Measurements from ENCODE around the gene TMPRSS11B. TPM values are rescaled to one million over a fixed set of nuclear protein-coding genes. Genes with fewer than 3 reads are reported as not detected.

Gene TMPRSS11B
- polyA plus RNA-seq, 1 donor from 2014 or later: not detected

- Histone ChIP-seq H3F3A (ENCODE audit: insufficient read depth, low read length, poor library complexity, severe bottlenecking) (no peaks in the 10 kb centered on the region), H4K20me1 (ENCODE audit: insufficient read depth) (no peaks in the 10 kb centered on the region), H3K79me2 (replicated peaks; ENCODE audit: insufficient read depth, low read length) (no peaks in the 10 kb centered on the region), H3K9ac (ENCODE audit: low read length) (no peak overlapping the region), H3K9me3 (ENCODE audit: low read length) (no peaks in the 10 kb centered on the region), H3K9me2 (ENCODE audit: insufficient read depth, low read length) (no peaks in the 10 kb centered on the region), H3K4me3 (ENCODE audit: low read length) (no peak overlapping the region), H2AFZ (ENCODE audit: low read depth, low read length) (no peak overlapping the region), H3K27me3 (ENCODE audit: insufficient read depth, low read depth, low read length) (no peaks in the 10 kb centered on the region), H3K4me2 (ENCODE audit: low read length) (no peak overlapping the region), H3K36me3 (ENCODE audit: insufficient read depth, low read length) (no peaks in the 10 kb centered on the region), H3K27ac (ENCODE audit: low read length) (no peak overlapping the region)
- TF ChIP-seq POLR2AphosphoS5 (IDR thresholded peaks at IDR 0.05): peak; percentile 61
- no peak for TF ChIP-seq EZH2 (IDR thresholded peaks at IDR 0.05; ENCODE audit: borderline replicate concordance, insufficient read depth, low read length, poor library complexity, severe bottlenecking)
- TF ChIP-seq RAD21 (conservative IDR thresholded peaks at IDR 0.05): no peak
- TF ChIP-seq CTCF (IDR thresholded peaks at IDR 0.05; ENCODE audit: poor library complexity, severe bottlenecking): no peak
- TF ChIP-seq MXI1 (conservative IDR thresholded peaks at IDR 0.05; ENCODE audit: poor library complexity, severe bottlenecking): no peak
- no peak for TF ChIP-seq EP300 (conservative IDR thresholded peaks at IDR 0.05; ENCODE audit: poor library complexity, severe bottlenecking)
- no peak for TF ChIP-seq SMC3 (conservative IDR thresholded peaks at IDR 0.05; ENCODE audit: poor library complexity)
These were observed 42.9 kb upstream of the TMPRSS11B start for GRCh38 chr4:68288393-68288740.

DNA sequence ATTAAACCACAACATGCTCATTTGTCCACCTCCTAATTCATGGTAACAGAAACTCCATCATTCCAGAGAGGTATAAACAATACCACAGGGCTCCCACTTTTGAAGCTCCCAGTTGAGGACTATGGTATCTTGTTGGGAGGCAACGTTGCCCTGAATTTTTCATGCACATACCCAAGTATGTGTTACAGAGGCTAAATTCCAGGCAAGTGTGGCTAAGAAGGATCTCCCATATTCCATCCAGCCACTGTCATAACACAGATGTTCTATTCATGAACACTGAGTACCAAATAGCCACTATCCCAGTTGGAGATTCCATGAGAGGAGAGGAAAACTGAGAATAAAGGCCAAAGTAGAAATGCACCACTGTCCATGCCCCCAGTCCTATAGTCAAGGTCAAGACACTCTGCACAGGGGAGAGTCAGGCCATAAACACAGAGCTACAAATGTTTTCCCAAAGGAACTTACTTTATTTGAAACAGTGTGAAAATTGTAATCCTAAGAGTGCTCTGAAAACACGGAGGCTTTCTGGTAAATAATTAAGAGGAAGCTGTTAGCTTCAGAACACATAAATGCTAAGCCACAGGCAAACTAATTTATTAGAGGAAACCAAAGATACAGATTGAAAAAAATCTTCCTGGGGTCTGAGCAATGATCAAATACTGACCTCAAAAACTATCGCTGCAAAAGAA lies 42.4 kb upstream of the TMPRSS11B start:
- Histone ChIP-seq H3K9me3 (ENCODE audit: low read length) (no peaks in the 10 kb centered on the region), H3F3A (ENCODE audit: insufficient read depth, low read length, poor library complexity, severe bottlenecking) (no peaks in the 10 kb centered on the region), H3K4me3 (ENCODE audit: low read length) (no peak overlapping the region), H3K27me3 (ENCODE audit: insufficient read depth, low read depth, low read length) (no peaks in the 10 kb centered on the region), H3K79me2 (replicated peaks; ENCODE audit: insufficient read depth, low read length) (no peaks in the 10 kb centered on the region), H3K36me3 (ENCODE audit: insufficient read depth, low read length) (no peaks in the 10 kb centered on the region), H2AFZ (ENCODE audit: low read depth, low read length) (no peak overlapping the region), H3K4me2 (ENCODE audit: low read length) (no peak overlapping the region), H3K9ac (ENCODE audit: low read length) (no peak overlapping the region), H4K20me1 (ENCODE audit: insufficient read depth) (no peaks in the 10 kb centered on the region), H3K9me2 (ENCODE audit: insufficient read depth, low read length) (no peaks in the 10 kb centered on the region), H3K27ac (ENCODE audit: low read length) (no peak overlapping the region)
- TF ChIP-seq SMC3 (conservative IDR thresholded peaks at IDR 0.05; ENCODE audit: poor library complexity) (no peak), TAF1 (IDR thresholded peaks at IDR 0.05; ENCODE audit: low read depth) (no peak), POLR2AphosphoS5 (IDR thresholded peaks at IDR 0.05) (no peak), RAD21 (conservative IDR thresholded peaks at IDR 0.05) (no peak), EZH2 (IDR thresholded peaks at IDR 0.05; ENCODE audit: borderline replicate concordance, insufficient read depth, low read length, poor library complexity, severe bottlenecking) (no peak), CTCF (IDR thresholded peaks at IDR 0.05; ENCODE audit: poor library complexity, severe bottlenecking) (no peak), EP300 (conservative IDR thresholded peaks at IDR 0.05; ENCODE audit: poor library complexity, severe bottlenecking) (no peak), MXI1 (conservative IDR thresholded peaks at IDR 0.05; ENCODE audit: poor library complexity, severe bottlenecking) (no peak)
- TF ChIP-seq, protein P1, sequence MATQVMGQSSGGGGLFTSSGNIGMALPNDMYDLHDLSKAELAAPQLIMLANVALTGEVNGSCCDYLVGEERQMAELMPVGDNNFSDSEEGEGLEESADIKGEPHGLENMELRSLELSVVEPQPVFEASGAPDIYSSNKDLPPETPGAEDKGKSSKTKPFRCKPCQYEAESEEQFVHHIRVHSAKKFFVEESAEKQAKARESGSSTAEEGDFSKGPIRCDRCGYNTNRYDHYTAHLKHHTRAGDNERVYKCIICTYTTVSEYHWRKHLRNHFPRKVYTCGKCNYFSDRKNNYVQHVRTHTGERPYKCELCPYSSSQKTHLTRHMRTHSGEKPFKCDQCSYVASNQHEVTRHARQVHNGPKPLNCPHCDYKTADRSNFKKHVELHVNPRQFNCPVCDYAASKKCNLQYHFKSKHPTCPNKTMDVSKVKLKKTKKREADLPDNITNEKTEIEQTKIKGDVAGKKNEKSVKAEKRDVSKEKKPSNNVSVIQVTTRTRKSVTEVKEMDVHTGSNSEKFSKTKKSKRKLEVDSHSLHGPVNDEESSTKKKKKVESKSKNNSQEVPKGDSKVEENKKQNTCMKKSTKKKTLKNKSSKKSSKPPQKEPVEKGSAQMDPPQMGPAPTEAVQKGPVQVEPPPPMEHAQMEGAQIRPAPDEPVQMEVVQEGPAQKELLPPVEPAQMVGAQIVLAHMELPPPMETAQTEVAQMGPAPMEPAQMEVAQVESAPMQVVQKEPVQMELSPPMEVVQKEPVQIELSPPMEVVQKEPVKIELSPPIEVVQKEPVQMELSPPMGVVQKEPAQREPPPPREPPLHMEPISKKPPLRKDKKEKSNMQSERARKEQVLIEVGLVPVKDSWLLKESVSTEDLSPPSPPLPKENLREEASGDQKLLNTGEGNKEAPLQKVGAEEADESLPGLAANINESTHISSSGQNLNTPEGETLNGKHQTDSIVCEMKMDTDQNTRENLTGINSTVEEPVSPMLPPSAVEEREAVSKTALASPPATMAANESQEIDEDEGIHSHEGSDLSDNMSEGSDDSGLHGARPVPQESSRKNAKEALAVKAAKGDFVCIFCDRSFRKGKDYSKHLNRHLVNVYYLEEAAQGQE (IDR thresholded peaks at IDR 0.05; ENCODE audit: borderline replicate concordance): no peak
